H1 (cell line): ENCODE data around the gene MAGEA9. TPM values are rescaled to one million over a fixed set of nuclear protein-coding genes. Genes with fewer than 3 reads are reported as not detected.
"Not testable (repeated sequence)": the region's sequence is repeated elsewhere in the genome, so short reads cannot be mapped to it uniquely, and the experiment has no call there.

Source experiments
- CTCF ChIA-PET: fragments of 300-600 bp; sonication (Branson Sonifier 250); formaldehyde crosslinking; loops from one replicate; lab custom pipeline; 2021; ENCODE audit not compliant: partially characterized antibody; lab: Charles Lee
- POLR2A ChIA-PET: fragments of 300-600 bp; sonication (Branson Sonifier 250); formaldehyde crosslinking; loops from one replicate; lab custom pipeline; 2021; ENCODE audit warnings: inconsistent platforms; ENCODE audit not compliant: partially characterized antibody; lab: Charles Lee
- DNase-seq, 2 experiments: peaks; one replicate each; pipeline versions ENCODE4 v3.0.0 to v3.0.0-alpha.2; 2010 to 2022; ENCODE audit warnings: low spot score in 2 of 2, low read depth in 1 of 2, mixed read lengths in 1 of 2
- FAIRE-seq: peaks from 2 replicates; lab custom pipeline; 2011; peaks lifted over from hg19 to GRCh38; lab: Jason Lieb, UNC
- H2AFZ ChIP-seq: 2 replicates; pipeline ENCODE4 v1.8.1; 2012; ENCODE audit warnings: low read length, inconsistent platforms
- H2AK5ac ChIP-seq: 2 replicates; pipeline ENCODE4 v1.6.1; 2013; ENCODE audit warnings: low read depth, low read length
- H2BK120ac ChIP-seq: replicated peaks from 2 replicates; pipeline ENCODE3; 2013; ENCODE audit warnings: low read depth, low read length, inconsistent platforms
- H2BK12ac ChIP-seq: 2 replicates; pipeline ENCODE4 v1.6.1; 2013; ENCODE audit warnings: low read depth, low read length
- H2BK15ac ChIP-seq: 2 replicates; pipeline ENCODE4 v1.6.1; 2013; ENCODE audit warnings: low read length
- H2BK20ac ChIP-seq: 2 replicates; pipeline ENCODE4 v1.6.1; 2013; ENCODE audit warnings: low read length
- H2BK5ac ChIP-seq: 2 replicates; pipeline ENCODE4 v1.6.1; 2013; ENCODE audit warnings: low read depth, low read length
- H3K14ac ChIP-seq: 2 replicates; pipeline ENCODE4 v1.6.1; 2013; ENCODE audit warnings: inconsistent platforms; ENCODE audit not compliant: insufficient read length
- H3K18ac ChIP-seq: 2 replicates; pipeline ENCODE4 v1.6.1; 2013; ENCODE audit warnings: low read length; ENCODE audit errors: extremely low read depth
- H3K23ac ChIP-seq: 2 replicates; pipeline ENCODE4 v1.6.1; 2013; ENCODE audit warnings: inconsistent platforms; ENCODE audit not compliant: insufficient read length
- H3K23me2 ChIP-seq: 2 replicates; pipeline ENCODE4 v1.6.1; 2013; ENCODE audit warnings: low read depth, low read length
- H3K27ac ChIP-seq: 2 replicates; pipeline ENCODE4 v1.6.1; 2011; ENCODE audit warnings: low read depth, low read length, inconsistent platforms
- H3K27me3 ChIP-seq, 4 experiments: replicated peaks in 1 of 4; 1 replicate in 1 of 4; 2 replicates in 3 of 4; pipeline versions ENCODE4 v1.6.1 to v1.8.1; 2011 to 2013; ENCODE audit warnings: low read length in 3 of 4, mild to moderate bottlenecking in 3 of 4, inconsistent platforms in 2 of 4, mixed read lengths in 2 of 4, moderate library complexity in 1 of 4; ENCODE audit not compliant: control insufficient read depth in 3 of 4, insufficient read depth in 3 of 4; ENCODE audit errors: extremely low read depth in 1 of 4
- H3K36me3 ChIP-seq, 4 experiments: 2 replicates each; pipeline versions ENCODE4 v1.6.1 to v1.8.1; 2011 to 2013; ENCODE audit warnings: mild to moderate bottlenecking in 4 of 4, low read length in 3 of 4, moderate library complexity in 2 of 4, control low read depth in 1 of 4, inconsistent platforms in 1 of 4; ENCODE audit not compliant: insufficient read depth in 4 of 4, control insufficient read depth in 2 of 4
- H3K4ac ChIP-seq: replicated peaks from 2 replicates; pipeline ENCODE3; 2013; ENCODE audit warnings: low read length, low read depth, mixed read lengths, inconsistent platforms; ENCODE audit not compliant: insufficient read length
- H3K4me1 ChIP-seq, 4 experiments: replicated peaks in 1 of 4; 1 replicate in 1 of 4; 2 replicates in 3 of 4; pipeline versions ENCODE4 v1.6.1 to v1.8.1; 2011 to 2013; ENCODE audit warnings: low read length in 3 of 4, inconsistent platforms in 2 of 4, mixed read lengths in 1 of 4; ENCODE audit not compliant: insufficient read depth in 4 of 4, control insufficient read depth in 3 of 4
- H3K4me2 ChIP-seq, 2 experiments: 2 replicates each; pipeline versions ENCODE4 v1.6.1 to v1.8.1; 2011 to 2013; ENCODE audit warnings: low read depth in 2 of 2, low read length in 2 of 2, control low read depth in 1 of 2, inconsistent platforms in 1 of 2, mild to moderate bottlenecking in 1 of 2; ENCODE audit not compliant: insufficient read depth in 1 of 2
- H3K4me3 ChIP-seq, 4 experiments: fragments of 200-600, 300-600 bp in 1 of 4; sonication (generic), shearing (Covaris generic), sonication (Bioruptor Twin) in 1 of 4; 2 replicates each; pipeline versions ENCODE4 v1.5.1 to v1.8.1; 2011 to 2016; ENCODE audit warnings: low read length in 4 of 4, low read depth in 3 of 4, control low read depth in 2 of 4, inconsistent platforms in 2 of 4, mild to moderate bottlenecking in 2 of 4, mixed read lengths in 1 of 4, moderate library complexity in 1 of 4; ENCODE audit not compliant: insufficient read depth in 2 of 4; ENCODE audit errors: extremely low read depth in 1 of 4
- H3K56ac ChIP-seq: replicated peaks from 2 replicates; pipeline ENCODE3; 2013; ENCODE audit warnings: low read depth, mild to moderate bottlenecking, mixed read lengths, low read length, inconsistent platforms; ENCODE audit not compliant: insufficient read length
- H3K79me1 ChIP-seq: 2 replicates; pipeline ENCODE4 v1.6.1; 2013; ENCODE audit warnings: low read depth, low read length, control low read depth
- H3K79me2 ChIP-seq, 2 experiments: 2 replicates each; pipeline versions ENCODE4 v1.6.1 to v1.8.1; 2012 to 2013; ENCODE audit warnings: low read length in 2 of 2, mild to moderate bottlenecking in 2 of 2, inconsistent platforms in 1 of 2; ENCODE audit not compliant: insufficient read depth in 2 of 2, control insufficient read depth in 1 of 2
- H3K9ac ChIP-seq, 4 experiments: replicated peaks in 1 of 4; 1 replicate in 1 of 4; 2 replicates in 3 of 4; pipeline versions ENCODE4 v1.6.1 to v1.8.1; 2011 to 2013; ENCODE audit warnings: low read depth in 3 of 4, low read length in 3 of 4, control low read depth in 2 of 4, mild to moderate bottlenecking in 2 of 4, moderate library complexity in 2 of 4, inconsistent platforms in 1 of 4; ENCODE audit errors: extremely low read depth in 1 of 4
- H3K9me3 ChIP-seq, 2 experiments: 2 replicates each; pipeline versions ENCODE4 v1.6.1 to v1.8.1; 2012 to 2013; ENCODE audit warnings: mild to moderate bottlenecking in 2 of 2, moderate library complexity in 2 of 2, control low read depth in 1 of 2, inconsistent platforms in 1 of 2, low read depth in 1 of 2, low read length in 1 of 2, mixed read lengths in 1 of 2; ENCODE audit not compliant: insufficient read depth in 2 of 2
- H4K20me1 ChIP-seq, 2 experiments: replicated peaks in 1 of 2; 2 replicates each; pipeline versions ENCODE3 to v1.8.1; 2011 to 2013; ENCODE audit warnings: inconsistent platforms in 2 of 2, low read length in 2 of 2, mild to moderate bottlenecking in 1 of 2; ENCODE audit not compliant: insufficient read depth in 2 of 2, control insufficient read depth in 1 of 2
- H4K5ac ChIP-seq: 2 replicates; pipeline ENCODE4 v1.6.1; 2013; ENCODE audit warnings: low read length, low read depth, mixed read lengths, inconsistent platforms; ENCODE audit not compliant: insufficient read length
- H4K8ac ChIP-seq: 2 replicates; pipeline ENCODE4 v1.8.0; 2013; ENCODE audit warnings: mild to moderate bottlenecking, moderate library complexity, low read length, inconsistent platforms; ENCODE audit not compliant: insufficient read depth; ENCODE audit errors: extremely low read depth
- H4K91ac ChIP-seq: replicated peaks from 2 replicates; pipeline ENCODE3; 2013; ENCODE audit warnings: low read length, mixed read lengths, inconsistent platforms; ENCODE audit not compliant: insufficient read length
- WGBS, 2 experiments: shearing (Covaris generic) in 1 of 2; methylation state at CpG; one replicate each; pipeline versions ENCODE4 v1.1.6 to v1.1.7; 2013 to 2015; ENCODE audit warnings: low lambda C conversion rate in 2 of 2, mixed read lengths in 2 of 2, inconsistent platforms in 1 of 2, low coverage in 1 of 2, missing lambda C conversion rate in 1 of 2; ENCODE audit not compliant: insufficient replicate concordance in 2 of 2, insufficient coverage in 1 of 2, insufficient read length in 1 of 2; ENCODE audit errors: extremely low coverage in 1 of 2, missing lambda C conversion rate in 1 of 2; 5-methylcytosine and 5-hydroxymethylcytosine counted together
- long read RNA-seq, 2 experiments: library from RNA in 1 of 2; library from capped mRNA in 1 of 2; stranded (forward); transcript quantifications; one replicate each; pipeline ENCODE4 v2.0.0, GENCODE V29; 2021; ENCODE audit warnings: inconsistent platforms in 1 of 2
- polyA minus RNA-seq, 3 experiments: library from RNA; depleted of rRNA, polyadenylated mRNA; stranded (reverse); fragments of >200 nt; gene quantifications; 1 replicate in 2 of 3; 2 replicates in 1 of 3; pipeline ENCODE4 v1.2.3, GENCODE V29; 2011
- polyA plus RNA-seq, 7 experiments: library from polyadenylated mRNA; depleted of rRNA in 3 of 7; stranded (reverse) in 5 of 7; unstranded in 2 of 7; fragments of >200 nt in 5 of 7; fragments of 200-250 nt in 2 of 7; gene quantifications; 1 replicate in 5 of 7; 2 replicates in 1 of 7; 4 replicates in 1 of 7; pipeline versions ENCODE4 v1.2.1 to v1.2.3, GENCODE V29; 2011 to 2013; ENCODE audit warnings: missing spikeins in 2 of 7, mixed read lengths in 2 of 7
- total RNA-seq: library from RNA; stranded (reverse); fragmentation: NEBNext Ultra II Directional; extraction: Animal tissue kit (Norgen Biotek cat#: 25700); gene quantifications from 2 replicates; pipeline ENCODE4 v1.2.1, GENCODE V29; 2021

Gene MAGEA9, protein sequence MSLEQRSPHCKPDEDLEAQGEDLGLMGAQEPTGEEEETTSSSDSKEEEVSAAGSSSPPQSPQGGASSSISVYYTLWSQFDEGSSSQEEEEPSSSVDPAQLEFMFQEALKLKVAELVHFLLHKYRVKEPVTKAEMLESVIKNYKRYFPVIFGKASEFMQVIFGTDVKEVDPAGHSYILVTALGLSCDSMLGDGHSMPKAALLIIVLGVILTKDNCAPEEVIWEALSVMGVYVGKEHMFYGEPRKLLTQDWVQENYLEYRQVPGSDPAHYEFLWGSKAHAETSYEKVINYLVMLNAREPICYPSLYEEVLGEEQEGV
- total RNA-seq (not detected in 2 replicates), polyA plus RNA-seq (2011; rRNA removed) (not detected in 2 replicates), polyA minus RNA-seq (2011; rRNA and poly(A)+ RNA removed) (not detected in 2 replicates)
- polyA plus RNA-seq (2011; cell fraction: cytosol; rRNA removed), result not detected
- polyA plus RNA-seq (2011; cell fraction: nucleus; rRNA removed), result not detected
- polyA plus RNA-seq (2012, experiment 1 of 2), result not detected in 4 replicates
- not detected for polyA plus RNA-seq (2012, experiment 2 of 2)
- not detected for polyA plus RNA-seq (2013, experiment 1 of 2)
- not detected for polyA plus RNA-seq (2013, experiment 2 of 2)
- not detected for polyA minus RNA-seq (2011; cell fraction: cytosol; rRNA and poly(A)+ RNA removed)
- not detected for polyA minus RNA-seq (2011; cell fraction: nucleus; rRNA and poly(A)+ RNA removed)
- long read RNA-seq, experiment 1, result 0 reads
- long read RNA-seq, experiment 2, result 0 reads

- H3K18ac ChIP-seq, H2BK12ac ChIP-seq, H2BK15ac ChIP-seq, H3K9me3 ChIP-seq, H3K27me3 ChIP-seq, H4K20me1 ChIP-seq, H3K23me2 ChIP-seq, H3K4me1 ChIP-seq, H3K56ac ChIP-seq, DNase-seq, H3K23ac ChIP-seq, H3K4me2 ChIP-seq, CTCF ChIA-PET, H2AK5ac ChIP-seq, H3K79me1 ChIP-seq, H3K79me2 ChIP-seq, H3K4ac ChIP-seq, H2BK20ac ChIP-seq, H2AFZ ChIP-seq, FAIRE-seq, H4K91ac ChIP-seq, H3K14ac ChIP-seq, H3K27ac ChIP-seq, H2BK5ac ChIP-seq, H3K4me3 ChIP-seq, H2BK120ac ChIP-seq, H4K8ac ChIP-seq, H3K36me3 ChIP-seq, H4K5ac ChIP-seq, POLR2A ChIA-PET, H3K9ac ChIP-seq: not testable (repeated sequence)
- WGBS, 2 experiments, result no CpG with 5 or more reads among the region's 14 CpGs
Observed at GRCh38 chrX:149781727-149782126, at the start of gene MAGEA9. TSS of gene MAGEA9 (plus strand) at chrX:149781930. CDS start at chrX:149786211, 4,281 bp downstream.
